Body of pancreas (tissue), 4 donors: ENCODE measurements around the gene GIGYF1.

Experiments used
- POLR2A ChIP-seq, 3 donors: fragments of 450-650 bp; IDR thresholded peaks; one replicate each; pipeline ENCODE4 v1.6.1; 2016; ENCODE audit warnings: antibody characterized with exemption in 3 of 3, mild to moderate bottlenecking in 2 of 3
- TF ChIP-seq, protein P1 (sequence below), 7 experiments: fragments of 450-650 bp in 4 of 7; fragments of 200-600 bp in 3 of 7; sonication (generic) in 3 of 7; IDR thresholded peaks; one replicate each; pipeline ENCODE4 v1.5.1; 2016 to 2019; ENCODE audit warnings: antibody characterized with exemption in 7 of 7

DNA sequence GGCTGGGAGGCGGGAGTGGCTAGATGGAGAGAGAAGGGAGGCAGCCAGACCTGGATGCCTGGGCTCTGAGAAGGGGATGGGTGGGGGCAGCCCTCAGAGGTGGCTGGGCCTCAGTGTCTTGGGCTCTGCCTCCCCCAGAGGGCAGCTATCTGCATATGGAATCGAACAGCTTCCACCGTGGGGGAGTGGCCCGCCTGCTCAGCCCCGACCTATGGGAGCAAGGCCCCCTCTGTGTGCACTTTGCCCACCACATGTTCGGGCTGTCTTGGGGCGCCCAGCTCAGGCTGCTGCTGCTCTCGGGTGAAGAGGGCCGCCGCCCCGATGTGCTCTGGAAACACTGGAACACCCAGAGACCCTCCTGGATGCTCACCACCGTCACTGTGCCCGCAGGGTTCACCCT, 42.6 kb upstream of the GIGYF1 start:
- TF ChIP-seq, protein P1, sequence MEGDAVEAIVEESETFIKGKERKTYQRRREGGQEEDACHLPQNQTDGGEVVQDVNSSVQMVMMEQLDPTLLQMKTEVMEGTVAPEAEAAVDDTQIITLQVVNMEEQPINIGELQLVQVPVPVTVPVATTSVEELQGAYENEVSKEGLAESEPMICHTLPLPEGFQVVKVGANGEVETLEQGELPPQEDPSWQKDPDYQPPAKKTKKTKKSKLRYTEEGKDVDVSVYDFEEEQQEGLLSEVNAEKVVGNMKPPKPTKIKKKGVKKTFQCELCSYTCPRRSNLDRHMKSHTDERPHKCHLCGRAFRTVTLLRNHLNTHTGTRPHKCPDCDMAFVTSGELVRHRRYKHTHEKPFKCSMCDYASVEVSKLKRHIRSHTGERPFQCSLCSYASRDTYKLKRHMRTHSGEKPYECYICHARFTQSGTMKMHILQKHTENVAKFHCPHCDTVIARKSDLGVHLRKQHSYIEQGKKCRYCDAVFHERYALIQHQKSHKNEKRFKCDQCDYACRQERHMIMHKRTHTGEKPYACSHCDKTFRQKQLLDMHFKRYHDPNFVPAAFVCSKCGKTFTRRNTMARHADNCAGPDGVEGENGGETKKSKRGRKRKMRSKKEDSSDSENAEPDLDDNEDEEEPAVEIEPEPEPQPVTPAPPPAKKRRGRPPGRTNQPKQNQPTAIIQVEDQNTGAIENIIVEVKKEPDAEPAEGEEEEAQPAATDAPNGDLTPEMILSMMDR (IDR thresholded peaks at IDR 0.05): no peak
- no peak for TF ChIP-seq POLR2A (IDR thresholded peaks at IDR 0.05)
